C4-2B (cell line): ENCODE data around the gene OSBPL7.

Source experiments
- ZFX ChIP-seq: fragments of 450-650 bp; IDR thresholded peaks from 2 replicates; pipeline ENCODE4 v1.6.1; 2017
- TF ChIP-seq, protein P1 (sequence below): fragments of 450-650 bp; conservative IDR thresholded peaks from 2 replicates; pipeline ENCODE4 v1.5.1; 2017; ENCODE audit warnings: mild to moderate bottlenecking

GRCh38 chr17:47845716-47846075, 24.1 kb upstream of the OSBPL7 start:
- TF ChIP-seq, protein P1, sequence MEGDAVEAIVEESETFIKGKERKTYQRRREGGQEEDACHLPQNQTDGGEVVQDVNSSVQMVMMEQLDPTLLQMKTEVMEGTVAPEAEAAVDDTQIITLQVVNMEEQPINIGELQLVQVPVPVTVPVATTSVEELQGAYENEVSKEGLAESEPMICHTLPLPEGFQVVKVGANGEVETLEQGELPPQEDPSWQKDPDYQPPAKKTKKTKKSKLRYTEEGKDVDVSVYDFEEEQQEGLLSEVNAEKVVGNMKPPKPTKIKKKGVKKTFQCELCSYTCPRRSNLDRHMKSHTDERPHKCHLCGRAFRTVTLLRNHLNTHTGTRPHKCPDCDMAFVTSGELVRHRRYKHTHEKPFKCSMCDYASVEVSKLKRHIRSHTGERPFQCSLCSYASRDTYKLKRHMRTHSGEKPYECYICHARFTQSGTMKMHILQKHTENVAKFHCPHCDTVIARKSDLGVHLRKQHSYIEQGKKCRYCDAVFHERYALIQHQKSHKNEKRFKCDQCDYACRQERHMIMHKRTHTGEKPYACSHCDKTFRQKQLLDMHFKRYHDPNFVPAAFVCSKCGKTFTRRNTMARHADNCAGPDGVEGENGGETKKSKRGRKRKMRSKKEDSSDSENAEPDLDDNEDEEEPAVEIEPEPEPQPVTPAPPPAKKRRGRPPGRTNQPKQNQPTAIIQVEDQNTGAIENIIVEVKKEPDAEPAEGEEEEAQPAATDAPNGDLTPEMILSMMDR = no peak
- no peak for TF ChIP-seq ZFX
